K562 (cell line): ENCODE results near the gene NDRG3. TPM values are rescaled to one million over a fixed set of nuclear protein-coding genes. Genes with fewer than 3 reads are reported as not detected.

ENCODE experiments used
- ATAC-seq: fragments of 200-7000 bp; cut with Tn5 transposase; 3 replicates; pipeline ENCODE4 v1.9.1; 2020; ENCODE audit warnings: moderate library complexity
- BruUV-seq: library from RNA; stranded (reverse); fragments of 400-500 nt; replicated peaks from 2 replicates; lab custom pipeline; 2021; lab: Mats Ljungman, UMichigan
- CTCF ChIA-PET: fragments of 300-600 bp; formaldehyde crosslinking; extraction: SDS; loops from one replicate; lab custom pipeline; 2021; ENCODE audit warnings: low intra/inter-chr PET ratio; lab: Yijun Ruan, JAX
- POLR2A ChIA-PET: fragments of 300-600, 350-650 bp; sonication (Branson Sonifier 250); formaldehyde crosslinking; extraction: SDS; loops from one replicate; lab custom pipeline; 2021; ENCODE audit warnings: antibody characterized with exemption, inconsistent platforms; lab: Yijun Ruan, JAX
- DNase-seq, 4 experiments: peaks; one replicate each; pipeline versions ENCODE4 v3.0.0 to v3.0.0-alpha.2; 2011 to 2018; ENCODE audit warnings: low spot score in 3 of 4, mixed read lengths in 3 of 4; ENCODE audit errors: extremely low read depth in 1 of 4
- FAIRE-seq: peaks from 2 replicates; lab custom pipeline; 2011; peaks lifted over from hg19 to GRCh38; lab: Jason Lieb, UNC
- H2AFZ ChIP-seq: 2 replicates; pipeline ENCODE4 v1.6.0; 2011; ENCODE audit warnings: low read depth, low read length, control low read depth, inconsistent platforms
- H3K27ac ChIP-seq: fragments of 200-600 bp; 3 replicates; pipeline ENCODE4 v1.8.0; 2011; ENCODE audit warnings: low read depth, mild to moderate bottlenecking, control low read depth, inconsistent platforms, low read length, moderate library complexity, mixed read lengths; ENCODE audit errors: extremely low read depth
- H3K27me3 ChIP-seq, 2 experiments: fragments of 300-600 bp in 1 of 2; 2 replicates in 1 of 2; 3 replicates in 1 of 2; pipeline versions ENCODE4 v1.6.0 to v1.8.0; 2011; ENCODE audit warnings: inconsistent platforms in 2 of 2, low read length in 2 of 2, mild to moderate bottlenecking in 1 of 2, mixed read lengths in 1 of 2, moderate library complexity in 1 of 2; ENCODE audit not compliant: control insufficient read depth in 2 of 2, insufficient read depth in 2 of 2
- H3K36me3 ChIP-seq: fragments of 300-600 bp; 3 replicates; pipeline ENCODE4 v1.8.0; 2011; ENCODE audit warnings: mild to moderate bottlenecking, low read length, inconsistent platforms; ENCODE audit not compliant: control insufficient read depth, insufficient read depth
- H3K4me1 ChIP-seq, 2 experiments: fragments of 200-600 bp in 1 of 2; replicated peaks in 1 of 2; 2 replicates in 1 of 2; 3 replicates in 1 of 2; pipeline versions ENCODE4 v1.5.1 to v1.8.0; 2011; ENCODE audit warnings: inconsistent platforms in 2 of 2, low read length in 2 of 2, mild to moderate bottlenecking in 1 of 2, mixed read lengths in 1 of 2, moderate library complexity in 1 of 2; ENCODE audit not compliant: control insufficient read depth in 2 of 2, insufficient read depth in 2 of 2
- H3K4me2 ChIP-seq: 2 replicates; pipeline ENCODE4 v1.6.1; 2011; ENCODE audit warnings: low read length, control low read depth, inconsistent platforms, mixed read lengths; ENCODE audit not compliant: insufficient read depth
- H3K4me3 ChIP-seq: fragments of 200-600 bp; sonication (generic), shearing (Covaris generic); 2 replicates; pipeline ENCODE4 v1.5.1; 2016; ENCODE audit warnings: control low read depth, inconsistent platforms
- H3K79me2 ChIP-seq: fragments of 200-600 bp; 3 replicates; pipeline ENCODE4 v1.8.0; 2011; ENCODE audit warnings: low read length, inconsistent platforms; ENCODE audit not compliant: control insufficient read depth, insufficient read depth
- H3K9ac ChIP-seq, 2 experiments: 2 replicates each; pipeline versions ENCODE4 v1.6.0 to v1.6.1; 2011; ENCODE audit warnings: low read depth in 2 of 2, low read length in 2 of 2, control low read depth in 1 of 2, inconsistent platforms in 1 of 2, mild to moderate bottlenecking in 1 of 2, mixed read lengths in 1 of 2; ENCODE audit not compliant: insufficient read depth in 1 of 2
- H3K9me1 ChIP-seq: one replicate; pipeline ENCODE4 v1.6.0; 2011; ENCODE audit warnings: inconsistent platforms, mild to moderate bottlenecking, low read length, moderate library complexity; ENCODE audit not compliant: control insufficient read depth, insufficient read depth
- H3K9me3 ChIP-seq: replicated peaks from 2 replicates; pipeline ENCODE4 v1.5.1; 2011; ENCODE audit warnings: low read depth, low read length, inconsistent platforms; ENCODE audit not compliant: control insufficient read depth, insufficient read depth
- H4K20me1 ChIP-seq: replicated peaks from 2 replicates; pipeline ENCODE4 v1.6.1; 2011; ENCODE audit warnings: low read length, inconsistent platforms, mixed read lengths; ENCODE audit not compliant: control insufficient read depth, insufficient read depth
- SAFB2 ChIP-seq: fragments of 200-400 bp; formaldehyde crosslinking; IDR thresholded peaks from 2 replicates; pipeline ENCODE4 v1.6.1; 2018; ENCODE audit warnings: borderline replicate concordance, low read length, low read depth, moderate library complexity; ENCODE audit not compliant: severe bottlenecking
- ZFP1 ChIP-seq: fragments of 450-650 bp; formaldehyde crosslinking; IDR thresholded peaks from 2 replicates; pipeline ENCODE4 v1.4.0; 2020; ENCODE audit warnings: mild to moderate bottlenecking, mixed read lengths
- WGBS: fragments of 100-300 bp; shearing (Covaris generic); methylation state at CpG from one replicate; pipeline ENCODE4 v1.1.6; 2016; ENCODE audit warnings: low coverage, mixed read lengths; ENCODE audit not compliant: insufficient coverage; ENCODE audit errors: missing lambda C conversion rate; 5-methylcytosine and 5-hydroxymethylcytosine counted together
- in situ Hi-C: fragments of 300-500 bp; cut with MboI; formaldehyde crosslinking; loops from 4 replicates; pipeline ENCODE4 v1.15.0; 2018; ENCODE audit warnings: inconsistent platforms, mixed read lengths
- intact Hi-C: fragments of 100-400 bp; cut with micrococcal nuclease; formaldehyde crosslinking; loops from 2 replicates; pipeline ENCODE4 v1.14.2; 2022
- polyA plus RNA-seq, 8 experiments: library from polyadenylated mRNA; depleted of rRNA in 4 of 8; stranded (reverse) in 5 of 8; unstranded in 3 of 8; fragments of >200 nt; fragmentation: Nextera tagmentation in 2 of 8; fragmentation: Illumina TruSeq in 1 of 8; extraction: Ambion mirVana in 2 of 8; extraction: Trizol in 1 of 8; gene quantifications; 2 replicates each; pipeline versions ENCODE4 v1.2.1 to v1.2.3, GENCODE V29; 2011 to 2014; ENCODE audit warnings: inconsistent platforms in 1 of 8, missing spikeins in 1 of 8
- total RNA-seq, 7 experiments: library from RNA; depleted of rRNA in 6 of 7; stranded (reverse); fragments of >200 nt in 6 of 7; fragmentation: Illumina TruSeq in 2 of 7; extraction: Trizol in 2 of 7; gene quantifications; 2 replicates each; pipeline versions ENCODE4 v1.2.1 to v1.2.3, GENCODE V29; 2011 to 2021; ENCODE audit warnings: low replicate concordance in 1 of 7
- TF ChIP-seq, protein P1 (sequence below): fragments of 450-650 bp; IDR thresholded peaks from 2 replicates; pipeline ENCODE4 v1.6.1; 2016; ENCODE audit warnings: low read depth

Gene NDRG3
- total and polyA plus RNA-seq, 9 of the 15 experiments (the other 6 are each of a cell fraction or from before 2014, with no cell fraction given), result 14.6 to 39.4 (median 24.4) TPM

DNA sequence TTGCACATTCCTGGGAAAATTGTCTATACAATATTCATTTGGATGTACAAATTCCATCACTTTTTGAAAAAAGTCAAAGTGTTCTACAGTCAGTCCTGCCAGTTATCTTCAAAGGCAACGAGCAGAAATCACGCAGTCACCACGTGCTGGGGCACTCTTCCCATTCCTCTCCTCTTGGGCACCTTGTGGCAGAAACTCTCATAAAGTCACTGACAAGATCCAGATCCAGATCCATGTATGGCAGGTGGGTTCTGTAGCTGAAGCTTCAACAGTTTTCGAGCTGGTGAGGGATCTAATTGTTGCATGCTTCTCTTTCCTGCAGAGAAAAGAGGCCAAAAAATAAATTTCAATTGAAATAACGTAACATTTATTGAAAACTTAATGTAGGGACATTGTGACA is 6.7 kb upstream of the NDRG3 start:
- FAIRE-seq (no peak), ATAC-seq (no peak), DNase-seq (no peak)
- Histone ChIP-seq H3K9me1 (no peaks in the 10 kb centered on the region), H3K9ac (no peak overlapping the region), H3K27ac (no peak overlapping the region), H3K27me3 (no peaks in the 10 kb centered on the region), H3K9me3 (no peaks in the 10 kb centered on the region), H3K4me3 (no peak overlapping the region), H3K4me2 (no peak overlapping the region), H3K4me1 (no peaks in the 10 kb centered on the region; a peak in 1 of 5 replicates), H3K79me2 (no peaks in the 10 kb centered on the region), H4K20me1 (no peaks in the 10 kb centered on the region), H3K36me3 (peaks cover 50% of the 10 kb centered on the region), H2AFZ (no peak overlapping the region)
- in situ Hi-C loops, result no loop called here
- TF ChIP-seq SAFB2, result no peak
- no peak for TF ChIP-seq ZFP1 (CRISPR knock-in tag)
- TF ChIP-seq, protein P1, sequence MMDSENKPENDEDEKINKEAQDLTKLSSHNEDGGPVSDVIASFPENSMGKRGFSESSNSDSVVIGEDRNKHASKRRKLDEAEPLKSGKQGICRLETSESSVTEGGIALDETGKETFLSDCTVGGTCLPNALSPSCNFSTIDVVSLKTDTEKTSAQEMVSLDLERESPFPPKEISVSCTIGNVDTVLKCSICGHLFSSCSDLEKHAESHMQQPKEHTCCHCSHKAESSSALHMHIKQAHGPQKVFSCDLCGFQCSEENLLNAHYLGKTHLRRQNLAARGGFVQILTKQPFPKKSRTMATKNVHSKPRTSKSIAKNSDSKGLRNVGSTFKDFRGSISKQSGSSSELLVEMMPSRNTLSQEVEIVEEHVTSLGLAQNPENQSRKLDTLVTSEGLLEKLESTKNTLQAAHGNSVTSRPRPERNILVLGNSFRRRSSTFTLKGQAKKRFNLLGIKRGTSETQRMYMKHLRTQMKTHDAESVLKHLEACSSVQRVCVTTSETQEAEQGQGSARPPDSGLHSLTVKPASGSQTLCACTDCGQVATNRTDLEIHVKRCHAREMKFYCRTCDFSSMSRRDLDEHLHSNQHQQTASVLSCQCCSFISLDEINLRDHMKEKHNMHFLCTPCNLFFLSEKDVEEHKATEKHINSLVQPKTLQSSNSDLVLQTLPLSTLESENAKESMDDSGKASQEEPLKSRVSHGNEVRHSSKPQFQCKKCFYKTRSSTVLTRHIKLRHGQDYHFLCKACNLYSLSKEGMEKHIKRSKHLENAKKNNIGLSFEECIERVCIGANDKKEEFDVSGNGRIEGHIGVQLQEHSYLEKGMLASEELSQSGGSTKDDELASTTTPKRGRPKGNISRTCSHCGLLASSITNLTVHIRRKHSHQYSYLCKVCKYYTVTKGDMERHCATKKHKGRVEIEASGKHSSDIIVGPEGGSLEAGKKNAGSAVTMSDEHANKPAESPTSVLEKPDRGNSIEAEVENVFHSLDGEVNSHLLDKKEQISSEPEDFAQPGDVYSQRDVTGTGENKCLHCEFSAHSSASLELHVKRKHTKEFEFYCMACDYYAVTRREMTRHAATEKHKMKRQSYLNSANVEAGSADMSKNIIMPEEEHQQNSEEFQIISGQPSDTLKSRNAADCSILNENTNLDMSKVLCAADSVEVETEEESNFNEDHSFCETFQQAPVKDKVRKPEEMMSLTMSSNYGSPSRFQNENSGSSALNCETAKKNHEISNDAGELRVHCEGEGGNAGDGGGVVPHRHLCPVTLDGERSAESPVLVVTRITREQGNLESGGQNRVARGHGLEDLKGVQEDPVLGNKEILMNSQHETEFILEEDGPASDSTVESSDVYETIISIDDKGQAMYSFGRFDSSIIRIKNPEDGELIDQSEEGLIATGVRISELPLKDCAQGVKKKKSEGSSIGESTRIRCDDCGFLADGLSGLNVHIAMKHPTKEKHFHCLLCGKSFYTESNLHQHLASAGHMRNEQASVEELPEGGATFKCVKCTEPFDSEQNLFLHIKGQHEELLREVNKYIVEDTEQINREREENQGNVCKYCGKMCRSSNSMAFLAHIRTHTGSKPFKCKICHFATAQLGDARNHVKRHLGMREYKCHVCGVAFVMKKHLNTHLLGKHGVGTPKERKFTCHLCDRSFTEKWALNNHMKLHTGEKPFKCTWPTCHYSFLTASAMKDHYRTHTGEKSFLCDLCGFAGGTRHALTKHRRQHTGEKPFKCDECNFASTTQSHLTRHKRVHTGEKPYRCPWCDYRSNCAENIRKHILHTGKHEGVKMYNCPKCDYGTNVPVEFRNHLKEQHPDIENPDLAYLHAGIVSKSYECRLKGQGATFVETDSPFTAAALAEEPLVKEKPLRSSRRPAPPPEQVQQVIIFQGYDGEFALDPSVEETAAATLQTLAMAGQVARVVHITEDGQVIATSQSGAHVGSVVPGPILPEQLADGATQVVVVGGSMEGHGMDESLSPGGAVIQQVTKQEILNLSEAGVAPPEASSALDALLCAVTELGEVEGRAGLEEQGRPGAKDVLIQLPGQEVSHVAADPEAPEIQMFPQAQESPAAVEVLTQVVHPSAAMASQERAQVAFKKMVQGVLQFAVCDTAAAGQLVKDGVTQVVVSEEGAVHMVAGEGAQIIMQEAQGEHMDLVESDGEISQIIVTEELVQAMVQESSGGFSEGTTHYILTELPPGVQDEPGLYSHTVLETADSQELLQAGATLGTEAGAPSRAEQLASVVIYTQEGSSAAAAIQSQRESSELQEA, result no peak
- POLR2A ChIA-PET, result no interaction called here
- intact Hi-C loops, result loop anchor here (10.0 kb wide), 1 partner anchor 88 kb away; no protein-coding TSS in a partner anchor
- no TSS peak for BruUV-seq
- CTCF ChIA-PET, result no interaction called here
- 88% methylated on average over 5 of the region's 5 CpGs for WGBS
